ENCODE results near the gene BBS4. TPM values are rescaled to one million over a fixed set of nuclear protein-coding genes. Genes with fewer than 3 reads are reported as not detected.

The BBS4 gene
- total RNA-seq, 1 donor = 38.0 TPM

DNA sequence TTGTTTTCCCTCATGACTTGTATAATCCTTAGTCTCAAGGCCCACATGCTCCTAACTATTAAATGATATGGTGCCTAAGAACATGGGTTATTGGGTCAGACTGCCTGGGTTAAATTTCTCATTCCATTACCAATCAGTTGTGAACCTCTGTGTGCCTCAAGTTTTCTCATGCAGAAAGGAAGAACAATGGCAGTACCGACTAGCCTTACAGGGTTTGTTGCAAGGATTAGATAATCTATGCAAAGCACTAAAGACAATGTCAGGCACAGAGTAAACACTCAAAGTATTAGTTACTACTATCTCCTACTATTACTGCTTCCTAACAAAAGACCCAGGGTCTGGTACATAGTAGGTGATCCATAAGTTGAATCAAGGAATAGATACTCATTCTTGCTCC lies 85.3 kb downstream of the BBS4 start:
- no peak for DNase-seq (ENCODE audit: insufficient read length, low spot score, missing footprints)
- peaks cover 6% of the 10 kb centered on the region for H3K4me1 ChIP-seq (ENCODE audit: insufficient read depth, low read length)
- H3K4me2 ChIP-seq (ENCODE audit: insufficient read depth, low read length) = no peak overlapping the region
- H3K27me3 ChIP-seq (ENCODE audit: insufficient read depth, low read length) = no peaks in the 10 kb centered on the region
- TF ChIP-seq, protein P1, sequence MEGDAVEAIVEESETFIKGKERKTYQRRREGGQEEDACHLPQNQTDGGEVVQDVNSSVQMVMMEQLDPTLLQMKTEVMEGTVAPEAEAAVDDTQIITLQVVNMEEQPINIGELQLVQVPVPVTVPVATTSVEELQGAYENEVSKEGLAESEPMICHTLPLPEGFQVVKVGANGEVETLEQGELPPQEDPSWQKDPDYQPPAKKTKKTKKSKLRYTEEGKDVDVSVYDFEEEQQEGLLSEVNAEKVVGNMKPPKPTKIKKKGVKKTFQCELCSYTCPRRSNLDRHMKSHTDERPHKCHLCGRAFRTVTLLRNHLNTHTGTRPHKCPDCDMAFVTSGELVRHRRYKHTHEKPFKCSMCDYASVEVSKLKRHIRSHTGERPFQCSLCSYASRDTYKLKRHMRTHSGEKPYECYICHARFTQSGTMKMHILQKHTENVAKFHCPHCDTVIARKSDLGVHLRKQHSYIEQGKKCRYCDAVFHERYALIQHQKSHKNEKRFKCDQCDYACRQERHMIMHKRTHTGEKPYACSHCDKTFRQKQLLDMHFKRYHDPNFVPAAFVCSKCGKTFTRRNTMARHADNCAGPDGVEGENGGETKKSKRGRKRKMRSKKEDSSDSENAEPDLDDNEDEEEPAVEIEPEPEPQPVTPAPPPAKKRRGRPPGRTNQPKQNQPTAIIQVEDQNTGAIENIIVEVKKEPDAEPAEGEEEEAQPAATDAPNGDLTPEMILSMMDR (IDR thresholded peaks at IDR 0.05; ENCODE audit: extremely low read depth, low read depth, low read length) = no peak
- peaks cover 9% of the 10 kb centered on the region for H4K20me1 ChIP-seq (ENCODE audit: insufficient read depth, low read length)
- H3K79me2 ChIP-seq (ENCODE audit: insufficient read depth, low read length) = peaks cover 68% of the 10 kb centered on the region
- no peak overlapping the region for H3K4me3 ChIP-seq (ENCODE audit: insufficient read depth, low read length)
- H3K27ac ChIP-seq (ENCODE audit: low read depth, low read length) = no peak overlapping the region
- H2AFZ ChIP-seq (ENCODE audit: low read length) = no peak overlapping the region
- H3K36me3 ChIP-seq (ENCODE audit: insufficient read depth, low read length) = peaks cover 41% of the 10 kb centered on the region
- peaks cover 4% of the 10 kb centered on the region for H3K9me3 ChIP-seq (ENCODE audit: low read depth, low read length)

DNA sequence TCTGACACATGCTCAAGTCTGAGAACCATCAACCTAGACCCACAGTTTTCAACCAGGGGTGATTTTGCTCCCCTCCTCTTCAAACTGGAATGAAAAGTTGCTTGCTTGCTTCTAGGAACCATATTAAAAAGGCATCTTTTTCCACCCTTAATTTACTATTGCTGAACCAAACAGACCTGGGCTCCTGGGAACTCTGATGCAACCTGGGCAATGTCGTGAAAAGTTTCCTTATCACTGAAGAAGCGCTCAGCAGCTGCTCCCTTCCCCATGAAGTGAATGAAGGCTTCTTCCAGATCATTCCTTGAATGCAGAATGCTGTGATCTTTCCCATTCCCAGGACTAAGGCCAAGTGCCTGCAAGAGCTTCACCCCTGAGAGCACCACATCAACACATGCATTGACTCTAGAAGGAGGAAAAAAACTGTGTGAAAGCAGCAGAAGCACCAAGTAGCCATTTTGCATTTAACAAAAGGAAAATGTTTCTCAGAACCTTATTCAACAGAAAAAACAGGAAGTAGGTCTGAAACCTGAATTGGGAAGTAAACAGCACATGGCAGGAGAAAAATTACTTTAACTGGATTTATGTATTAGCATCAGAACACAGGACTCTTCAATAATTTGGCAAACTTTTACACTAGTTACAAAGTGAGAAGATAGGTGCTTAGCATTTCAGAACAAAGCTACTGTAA lies 88.8 kb downstream of the BBS4 start:
- Histone ChIP-seq H4K20me1 (ENCODE audit: insufficient read depth, low read length) (peaks cover 7% of the 10 kb centered on the region), H2AFZ (ENCODE audit: low read length) (no peak overlapping the region), H3K4me1 (ENCODE audit: insufficient read depth, low read length) (peaks cover 6% of the 10 kb centered on the region), H3K36me3 (ENCODE audit: insufficient read depth, low read length) (peaks cover 24% of the 10 kb centered on the region), H3K4me3 (ENCODE audit: insufficient read depth, low read length) (no peak overlapping the region), H3K79me2 (ENCODE audit: insufficient read depth, low read length) (peaks cover 77% of the 10 kb centered on the region), H3K9me3 (ENCODE audit: low read depth, low read length) (no peaks in the 10 kb centered on the region), H3K27ac (ENCODE audit: low read depth, low read length) (no peak overlapping the region), H3K27me3 (ENCODE audit: insufficient read depth, low read length) (no peaks in the 10 kb centered on the region), H3K4me2 (ENCODE audit: insufficient read depth, low read length) (no peak overlapping the region)
- no peak for DNase-seq (ENCODE audit: insufficient read length, low spot score, missing footprints)
- TF ChIP-seq, protein P1 (IDR thresholded peaks at IDR 0.05; ENCODE audit: extremely low read depth, low read depth, low read length) = no peak

- TF ChIP-seq, protein P1 (IDR thresholded peaks at IDR 0.05; ENCODE audit: extremely low read depth, low read depth, low read length) = no peak
- H3K27me3 ChIP-seq (ENCODE audit: insufficient read depth, low read length) = no peaks in the 10 kb centered on the region
- H3K4me2 ChIP-seq (ENCODE audit: insufficient read depth, low read length) = no peak overlapping the region
- no peak overlapping the region for H3K4me3 ChIP-seq (ENCODE audit: insufficient read depth, low read length)
- peaks cover 25% of the 10 kb centered on the region for H3K36me3 ChIP-seq (ENCODE audit: insufficient read depth, low read length)
- peaks cover 16% of the 10 kb centered on the region for H3K4me1 ChIP-seq (ENCODE audit: insufficient read depth, low read length)
- no peak overlapping the region for H3K27ac ChIP-seq (ENCODE audit: low read depth, low read length)
- no peak overlapping the region for H2AFZ ChIP-seq (ENCODE audit: low read length)
- peaks cover 10% of the 10 kb centered on the region for H4K20me1 ChIP-seq (ENCODE audit: insufficient read depth, low read length)
- H3K79me2 ChIP-seq (ENCODE audit: insufficient read depth, low read length) = peaks cover 95% of the 10 kb centered on the region
- no peak for DNase-seq (ENCODE audit: insufficient read length, low spot score, missing footprints)
- no peaks in the 10 kb centered on the region for H3K9me3 ChIP-seq (ENCODE audit: low read depth, low read length)
These were observed 92.8 kb downstream of the BBS4 start for GRCh38 chr15:72778796-72779195.

DNA sequence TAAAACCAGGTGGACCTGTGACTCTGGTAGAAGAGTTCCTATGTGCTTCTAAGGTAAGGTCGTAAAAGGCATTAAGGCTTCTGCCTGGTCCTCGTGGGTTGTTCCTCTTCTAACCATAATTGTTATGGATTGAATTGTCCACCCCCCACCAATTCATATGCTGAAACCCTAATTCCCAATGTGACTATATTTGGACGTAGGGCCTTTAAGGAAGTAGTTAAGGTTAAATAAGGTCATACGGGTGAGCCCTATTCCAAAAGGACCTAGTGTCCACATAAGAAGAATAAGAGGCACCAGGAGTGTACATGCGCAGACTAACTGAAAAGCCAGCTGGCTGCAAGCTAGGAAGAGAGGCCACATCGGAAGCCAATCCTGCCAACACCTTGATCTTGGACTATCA lies 95.6 kb downstream of the BBS4 start:
- DNase-seq (ENCODE audit: insufficient read length, low spot score, missing footprints) = no peak
- H3K4me1 ChIP-seq (ENCODE audit: insufficient read depth, low read length) = peaks cover 36% of the 10 kb centered on the region
- TF ChIP-seq, protein P1 (IDR thresholded peaks at IDR 0.05; ENCODE audit: extremely low read depth, low read depth, low read length) = no peak
- peak overlapping the region; percentile 100 for H3K4me2 ChIP-seq (ENCODE audit: insufficient read depth, low read length)
- H4K20me1 ChIP-seq (ENCODE audit: insufficient read depth, low read length) = peaks cover 5% of the 10 kb centered on the region
- no peak overlapping the region for H3K4me3 ChIP-seq (ENCODE audit: insufficient read depth, low read length)
- peaks cover 68% of the 10 kb centered on the region for H3K79me2 ChIP-seq (ENCODE audit: insufficient read depth, low read length)
- no peaks in the 10 kb centered on the region for H3K27me3 ChIP-seq (ENCODE audit: insufficient read depth, low read length)
- H3K9me3 ChIP-seq (ENCODE audit: low read depth, low read length) = no peaks in the 10 kb centered on the region
- no peak overlapping the region for H2AFZ ChIP-seq (ENCODE audit: low read length)
- peaks cover 17% of the 10 kb centered on the region for H3K36me3 ChIP-seq (ENCODE audit: insufficient read depth, low read length)
- H3K27ac ChIP-seq (ENCODE audit: low read depth, low read length) = no peak overlapping the region
